Peyer's patch (tissue), 4 donors: ENCODE results near the gene CCK. TPM values are rescaled to one million over a fixed set of nuclear protein-coding genes. Genes with fewer than 3 reads are reported as not detected.
"Not testable (repeated sequence)": the region's sequence is repeated elsewhere in the genome, so short reads cannot be mapped to it uniquely, and the experiment has no call there.

Source experiments
- DNase-seq, 3 donors: peaks; one replicate each; pipeline ENCODE4 v3.0.0-alpha.2; 2017 to 2019
- H3K27ac ChIP-seq, 4 donors: fragments of 200-600 bp; sonication (generic); one replicate each; pipeline ENCODE4 v1.5.1; 2016 to 2019
- H3K27me3 ChIP-seq, 2 donors: fragments of 200-600 bp; sonication (generic); one replicate each; pipeline ENCODE4 v1.5.1; 2019
- H3K36me3 ChIP-seq, 3 donors: fragments of 200-600 bp; sonication (generic); one replicate each; pipeline ENCODE4 v1.5.1; 2016 to 2019
- H3K4me1 ChIP-seq, 4 donors: fragments of 200-600 bp; sonication (generic); one replicate each; pipeline ENCODE4 v1.5.1; 2016 to 2019
- H3K4me3 ChIP-seq, 4 donors: fragments of 200-600 bp; sonication (generic); 1 replicate in 3 of 4; 2 replicates in 1 of 4; pipeline ENCODE4 v1.5.1; 2016 to 2019; ENCODE audit warnings: mild to moderate bottlenecking in 1 of 4
- H3K9me3 ChIP-seq, 4 donors: fragments of 200-600 bp; sonication (generic); one replicate each; pipeline ENCODE4 v1.5.1; 2016 to 2019; ENCODE audit warnings: mild to moderate bottlenecking in 1 of 4
- CTCF ChIP-seq, 6 experiments: fragments of 450-650 bp in 4 of 6; fragments of 200-600 bp in 2 of 6; sonication (generic) in 1 of 6; IDR thresholded peaks; one replicate each; pipeline ENCODE4 v1.5.1; 2017 to 2019; ENCODE audit warnings: antibody characterized with exemption in 6 of 6, mild to moderate bottlenecking in 3 of 6, moderate library complexity in 1 of 6
- POLR2A ChIP-seq, 2 donors: fragments of 450-650 bp; IDR thresholded peaks; one replicate each; pipeline ENCODE4 v1.5.1; 2017; ENCODE audit warnings: antibody characterized with exemption in 2 of 2, mild to moderate bottlenecking in 2 of 2, moderate library complexity in 2 of 2
- total RNA-seq, 4 donors: library from RNA; depleted of rRNA; stranded (reverse); fragments of >200 nt; gene quantifications; one replicate each; pipeline ENCODE4 v1.1.0, GENCODE V29; 2016

The CCK gene
- total RNA-seq, 4 donors from 2014 or later = 3.5 TPM; not detected in 3

DNA sequence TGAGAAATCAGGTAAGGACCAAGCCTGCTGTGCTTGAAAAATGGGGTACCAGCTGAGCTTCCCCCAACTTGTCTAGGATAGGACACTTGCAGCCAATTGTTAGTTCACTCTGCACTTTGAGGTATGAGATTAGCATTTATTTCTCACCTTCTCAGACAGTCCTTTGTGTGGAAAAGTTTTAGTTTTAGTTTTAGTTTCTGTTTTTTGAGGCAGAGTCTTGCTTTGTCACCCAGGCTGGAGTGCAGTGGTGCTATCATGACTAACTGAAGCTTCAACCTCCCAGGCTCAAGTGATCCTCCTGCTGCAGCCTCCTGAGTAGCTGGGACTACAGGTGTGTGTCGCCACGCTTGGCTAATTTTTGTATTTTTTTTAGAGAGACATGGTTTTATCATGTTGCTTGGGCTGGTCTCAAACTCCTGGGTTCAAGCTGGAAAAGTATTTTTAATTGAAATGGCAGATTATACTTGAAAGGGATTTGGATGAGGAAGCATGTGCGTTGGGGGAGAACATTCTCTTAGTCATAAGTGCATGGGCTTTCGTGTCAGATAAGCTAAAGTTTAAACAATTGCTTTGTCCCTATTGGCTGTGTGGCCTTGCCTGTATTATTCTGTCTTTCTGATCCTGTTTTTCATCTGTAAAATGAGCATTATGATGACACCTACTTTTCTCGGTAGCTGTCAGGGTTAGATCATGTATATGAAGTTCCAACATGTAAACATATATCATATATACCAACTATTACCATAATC lies 25.2 kb upstream of the CCK start:
- DNase-seq = no peak
- no peaks in the 10 kb centered on the region for H3K9me3 ChIP-seq
- H3K4me3 ChIP-seq = no peak overlapping the region
- H3K27me3 ChIP-seq = no peaks in the 10 kb centered on the region
- no peak overlapping the region for H3K27ac ChIP-seq
- no peaks in the 10 kb centered on the region for H3K36me3 ChIP-seq
- TF ChIP-seq POLR2A (IDR thresholded peaks at IDR 0.05) = no peak
- no peak for TF ChIP-seq CTCF (IDR thresholded peaks at IDR 0.05)
- no peaks in the 10 kb centered on the region for H3K4me1 ChIP-seq

GRCh38 chr3:42289026-42289425 lies 23.0 kb upstream of the CCK start:
- Histone ChIP-seq H3K4me1 (no peaks in the 10 kb centered on the region), H3K27me3 (no peaks in the 10 kb centered on the region), H3K36me3 (no peaks in the 10 kb centered on the region), H3K27ac (no peak overlapping the region), H3K4me3 (no peak overlapping the region), H3K9me3 (no peaks in the 10 kb centered on the region)
- DNase-seq = no peak
- no peak for TF ChIP-seq CTCF (IDR thresholded peaks at IDR 0.05)
- TF ChIP-seq POLR2A (IDR thresholded peaks at IDR 0.05) = no peak

GRCh38 chr3:42288385-42288784 lies 22.4 kb upstream of the CCK start:
- H3K4me1 ChIP-seq = no peaks in the 10 kb centered on the region
- H3K27ac ChIP-seq = no peak overlapping the region
- TF ChIP-seq CTCF (IDR thresholded peaks at IDR 0.05) (no peak), POLR2A (IDR thresholded peaks at IDR 0.05) (no peak)
- H3K9me3 ChIP-seq = no peaks in the 10 kb centered on the region
- no peaks in the 10 kb centered on the region for H3K36me3 ChIP-seq
- H3K4me3 ChIP-seq = no peak overlapping the region
- H3K27me3 ChIP-seq = no peaks in the 10 kb centered on the region
- DNase-seq = peak in 1 of 3 donors; percentile 49

DNA sequence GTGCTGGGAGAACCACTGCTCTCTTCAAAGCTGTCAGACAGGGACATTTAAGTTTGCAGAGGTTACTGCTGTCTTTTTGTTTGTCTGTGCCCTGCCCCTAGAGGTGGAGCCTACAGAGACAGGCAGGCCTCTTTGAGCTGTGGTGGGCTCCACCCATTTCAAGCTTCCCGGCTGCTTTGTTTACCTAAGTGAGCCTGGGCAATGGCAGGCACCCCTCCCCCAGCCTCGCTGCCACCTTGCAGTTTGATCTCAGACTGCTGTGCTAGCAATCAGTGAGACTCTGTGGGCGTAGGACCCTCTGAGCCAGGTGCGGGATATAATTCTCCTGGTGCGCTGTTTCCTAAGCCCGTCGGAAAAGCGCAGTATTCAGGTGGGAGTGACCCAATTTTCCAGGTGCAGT lies 21.4 kb upstream of the CCK start:
- H3K4me1 ChIP-seq, H3K4me3 ChIP-seq, H3K36me3 ChIP-seq, DNase-seq, H3K27ac ChIP-seq, H3K9me3 ChIP-seq, H3K27me3 ChIP-seq: not testable (repeated sequence)

DNA sequence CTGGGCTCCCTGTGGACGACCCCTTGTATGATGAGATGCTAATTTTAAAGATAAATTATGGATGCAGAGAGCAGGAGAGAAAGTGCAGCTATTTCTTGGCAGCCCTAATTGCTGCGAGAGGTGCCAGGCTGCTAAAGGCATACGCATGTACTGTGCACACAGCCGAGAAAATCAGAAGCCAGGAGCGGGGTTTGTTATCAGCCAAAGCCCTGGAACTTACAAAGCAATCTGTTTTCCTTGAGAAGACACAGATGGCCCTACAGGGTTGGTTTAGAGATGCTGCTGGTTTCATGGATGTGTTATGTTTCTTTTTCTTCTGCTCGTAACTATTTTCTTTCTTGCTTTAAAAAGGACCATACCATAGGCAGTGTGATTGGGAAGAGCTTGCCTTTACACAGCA lies 11.7 kb upstream of the CCK start:
- Histone ChIP-seq H3K27me3 (no peaks in the 10 kb centered on the region), H3K9me3 (peaks cover 0 to 5% (median 0%) of the 10 kb centered on the region in 4 donors), H3K27ac (no peak overlapping the region), H3K4me3 (no peak overlapping the region), H3K4me1 (no peaks in the 10 kb centered on the region), H3K36me3 (no peaks in the 10 kb centered on the region)
- no peak for DNase-seq
- TF ChIP-seq POLR2A (IDR thresholded peaks at IDR 0.05) (no peak), CTCF (IDR thresholded peaks at IDR 0.05) (no peak)

DNA sequence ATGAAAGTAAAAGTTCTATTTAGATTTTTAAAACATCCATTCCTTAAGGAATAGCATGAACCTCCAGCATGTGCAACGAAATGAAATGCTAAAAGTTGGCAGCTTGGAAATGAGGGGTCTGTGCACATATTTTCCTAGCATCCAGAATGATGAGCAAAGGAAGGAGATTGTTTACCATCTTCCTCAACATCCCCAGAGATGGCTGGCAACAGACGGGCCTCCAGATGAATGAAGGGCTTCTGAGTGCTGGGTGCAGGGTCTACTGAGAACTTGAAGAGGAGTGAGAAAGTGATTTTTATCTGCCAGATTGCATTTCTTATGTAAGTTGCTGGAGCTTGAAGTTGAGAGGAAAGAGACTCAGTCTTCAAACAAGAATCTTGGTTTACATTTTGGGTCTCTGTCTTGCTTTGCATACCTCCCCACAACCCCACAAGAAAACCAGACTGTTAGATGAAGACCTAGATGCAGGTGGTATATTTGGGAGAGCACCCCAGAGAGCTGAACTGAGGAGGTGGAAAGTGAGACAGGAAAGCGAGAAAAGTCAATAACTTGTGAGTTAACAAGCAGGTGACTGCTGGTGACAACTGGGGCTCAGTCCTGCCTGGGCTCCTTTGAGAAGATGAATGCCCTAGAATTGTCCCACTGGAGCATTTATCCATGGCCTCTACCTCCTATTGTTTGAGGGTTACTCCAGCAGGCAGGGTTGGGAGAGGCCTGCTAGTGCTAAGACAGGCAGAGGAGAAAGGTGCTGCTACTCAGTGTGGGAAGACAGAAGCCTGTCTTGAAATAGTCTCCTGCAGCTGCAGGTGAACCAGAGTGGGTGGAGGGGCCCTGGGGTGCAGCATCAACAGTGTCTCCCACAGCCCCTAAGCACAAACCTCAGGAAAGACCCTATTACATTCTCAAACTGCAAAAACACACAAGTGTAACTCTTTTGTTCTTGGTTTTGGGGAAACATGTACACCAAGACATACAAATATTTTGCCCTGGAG lies 10.5 kb upstream of the CCK start:
- Histone ChIP-seq H3K27ac (no peak overlapping the region), H3K4me3 (no peak overlapping the region), H3K36me3 (no peaks in the 10 kb centered on the region), H3K27me3 (no peaks in the 10 kb centered on the region), H3K4me1 (no peaks in the 10 kb centered on the region), H3K9me3 (peaks cover 0 to 5% (median 0%) of the 10 kb centered on the region in 4 donors)
- TF ChIP-seq POLR2A (IDR thresholded peaks at IDR 0.05) (no peak), CTCF (IDR thresholded peaks at IDR 0.05) (no peak)
- DNase-seq = no peak
